Endothelial cell of umbilical vein (primary cell): ENCODE measurements around the gene ILF2. TPM values are rescaled to one million over a fixed set of nuclear protein-coding genes. Genes with fewer than 3 reads are reported as not detected.
A peak's percentile ranks its signal among the peaks of the same experiment; 100 is the strongest.

Experiments
- BruUV-seq: library from RNA; stranded (reverse); fragments of 400-500 nt; replicated peaks from 2 replicates; lab custom pipeline; 2021; lab: Mats Ljungman, UMichigan
- CTCF ChIA-PET: fragments of 300-600, 350-600 bp; sonication (Branson Sonifier 250); formaldehyde crosslinking; loops from one replicate; lab custom pipeline; 2021; ENCODE audit warnings: antibody characterized with exemption, inconsistent platforms; lab: Charles Lee
- POLR2A ChIA-PET: fragments of 300-600, 350-600 bp; sonication (Branson Sonifier 250); formaldehyde crosslinking; loops from one replicate; lab custom pipeline; 2021; ENCODE audit warnings: antibody characterized with exemption, inconsistent platforms; lab: Charles Lee
- DNase-seq: peaks from one replicate; pipeline ENCODE4 v3.0.0-alpha.2; 2011; ENCODE audit warnings: low read depth, low spot score
- FAIRE-seq: peaks from 2 replicates; lab custom pipeline; 2011; peaks lifted over from hg19 to GRCh38; lab: Jason Lieb, UNC
- H2AFZ ChIP-seq: 2 replicates; pipeline ENCODE4 v1.6.0; 2012; ENCODE audit warnings: low read depth, low read length, control low read depth, inconsistent platforms
- H3K27ac ChIP-seq: 2 replicates; pipeline ENCODE4 v1.5.1; 2011; ENCODE audit warnings: low read depth, mild to moderate bottlenecking, control low read depth, low read length, moderate library complexity; ENCODE audit not compliant: insufficient read depth
- H3K27me3 ChIP-seq, 2 experiments: 2 replicates each; pipeline versions ENCODE4 v1.6.0 to v1.6.1; 2011; ENCODE audit warnings: low read length in 2 of 2, mixed read lengths in 1 of 2; ENCODE audit not compliant: control insufficient read depth in 2 of 2, insufficient read depth in 2 of 2
- H3K36me3 ChIP-seq, 2 experiments: 2 replicates in 1 of 2; 3 replicates in 1 of 2; pipeline ENCODE4 v1.5.1; 2011; ENCODE audit warnings: low read length in 2 of 2, mild to moderate bottlenecking in 1 of 2, moderate library complexity in 1 of 2; ENCODE audit not compliant: control insufficient read depth in 2 of 2, insufficient read depth in 2 of 2; ENCODE audit errors: extremely low read depth in 1 of 2
- H3K4me1 ChIP-seq: 3 replicates; pipeline ENCODE4 v1.5.1; 2011; ENCODE audit warnings: mild to moderate bottlenecking, low read length; ENCODE audit not compliant: control insufficient read depth, insufficient read depth; ENCODE audit errors: extremely low read depth
- H3K4me2 ChIP-seq: 2 replicates; pipeline ENCODE4 v1.6.1; 2011; ENCODE audit warnings: low read length, control low read depth, mixed read lengths; ENCODE audit not compliant: insufficient read depth
- H3K4me3 ChIP-seq, 3 experiments: fragments of 200-600 bp in 1 of 3; sonication (generic), shearing (Covaris generic) in 1 of 3; replicated peaks in 1 of 3; 2 replicates each; pipeline ENCODE4 v1.5.1; 2011 to 2016; ENCODE audit warnings: control low read depth in 3 of 3, low read length in 3 of 3, mild to moderate bottlenecking in 2 of 3, inconsistent platforms in 1 of 3, low read depth in 1 of 3, moderate library complexity in 1 of 3; ENCODE audit not compliant: insufficient read depth in 1 of 3
- H3K79me2 ChIP-seq: 2 replicates; pipeline ENCODE4 v1.6.0; 2012; ENCODE audit warnings: low read length, inconsistent platforms; ENCODE audit not compliant: control insufficient read depth, insufficient read depth
- H3K9ac ChIP-seq: replicated peaks from 2 replicates; pipeline ENCODE3; 2011; ENCODE audit warnings: low read length, control low read depth; ENCODE audit not compliant: insufficient read depth; ENCODE audit errors: extremely low read depth
- H3K9me1 ChIP-seq: replicated peaks from 3 replicates; pipeline ENCODE4 v1.6.0; 2011; ENCODE audit warnings: mild to moderate bottlenecking, low read length; ENCODE audit not compliant: control insufficient read depth, insufficient read depth; ENCODE audit errors: extremely low read depth
- H3K9me3 ChIP-seq: replicated peaks from 2 replicates; pipeline ENCODE4 v1.5.1; 2012; ENCODE audit warnings: low read length, inconsistent platforms; ENCODE audit not compliant: control insufficient read depth, insufficient read depth
- H4K20me1 ChIP-seq: replicated peaks from 2 replicates; pipeline ENCODE3; 2011; ENCODE audit warnings: mild to moderate bottlenecking, low read length; ENCODE audit not compliant: control insufficient read depth, insufficient read depth; ENCODE audit errors: extremely low read depth
- EZH2 ChIP-seq: IDR thresholded peaks from 2 replicates; pipeline ENCODE4 v1.6.1; 2012; ENCODE audit warnings: borderline replicate concordance, low read depth, mild to moderate bottlenecking, moderate library complexity, low read length, inconsistent platforms; ENCODE audit not compliant: severe bottlenecking
- FOS ChIP-seq: IDR thresholded peaks from 2 replicates; pipeline ENCODE4 v1.6.1; 2011; ENCODE audit warnings: mild to moderate bottlenecking, low read length, moderate library complexity, borderline replicate concordance; ENCODE audit not compliant: insufficient read depth
- GATA2 ChIP-seq: IDR thresholded peaks from 2 replicates; pipeline ENCODE4 v1.7.0; 2011; ENCODE audit warnings: low read depth, mild to moderate bottlenecking, moderate library complexity, mixed read lengths, low read length; ENCODE audit not compliant: insufficient read length, insufficient read depth
- JUN ChIP-seq: IDR thresholded peaks from 2 replicates; pipeline ENCODE4 v1.6.1; 2011; ENCODE audit warnings: borderline replicate concordance, low read depth; ENCODE audit not compliant: insufficient read length, insufficient read depth
- MYC ChIP-seq: IDR thresholded peaks from one replicate; pipeline ENCODE4 v1.6.1; 2011; ENCODE audit warnings: mild to moderate bottlenecking, low read depth, low read length
- POLR2A ChIP-seq: IDR thresholded peaks from 2 replicates; pipeline ENCODE4 v1.6.1; 2012; ENCODE audit warnings: low read depth, mild to moderate bottlenecking, control low read depth, low read length
- POLR2AphosphoS5 ChIP-seq: IDR thresholded peaks from 2 replicates; pipeline ENCODE4 v1.6.1; 2012; ENCODE audit warnings: low read depth, mild to moderate bottlenecking, control low read depth, low read length, moderate library complexity; ENCODE audit not compliant: insufficient read depth
- dilution Hi-C: fragments of 300-500 bp; cut with MboI; formaldehyde crosslinking; loops from one replicate; pipeline ENCODE4 v1.15.0; 2019; ENCODE audit warnings: low sequenced_read_pairs; ENCODE audit not compliant: extremely low pct_ligation_motif_present
- intact Hi-C: fragments of 100-400 bp; cut with micrococcal nuclease; formaldehyde crosslinking; loops from one replicate; pipeline ENCODE4 v1.10.0; 2022
- polyA plus RNA-seq, 4 experiments: library from polyadenylated mRNA; depleted of rRNA in 3 of 4; stranded (reverse) in 3 of 4; unstranded in 1 of 4; fragments of >200 nt; gene quantifications; 2 replicates each; pipeline versions ENCODE4 v1.2.1 to v1.2.3, GENCODE V29; 2011 to 2012; ENCODE audit warnings: missing spikeins in 1 of 4
- total RNA-seq: library from RNA; stranded (reverse); gene quantifications from 2 replicates; pipeline ENCODE4 v1.2.3, GENCODE V29; 2021
- TF ChIP-seq, protein P1 (sequence below), 2 donors: IDR thresholded peaks; 1 replicate in 1 of 2; 2 replicates in 1 of 2; pipeline ENCODE4 v1.5.1; 2011; ENCODE audit warnings: low read length in 2 of 2, mild to moderate bottlenecking in 2 of 2, moderate library complexity in 2 of 2, control low read depth in 1 of 2, inconsistent platforms in 1 of 2, low read depth in 1 of 2; ENCODE audit not compliant: insufficient read depth in 1 of 2; ENCODE audit errors: extremely low read depth in 1 of 2
- TF ChIP-seq, protein P2 (sequence below): IDR thresholded peaks from 2 replicates; pipeline ENCODE4 v1.6.1; 2011; ENCODE audit not compliant: insufficient read depth, insufficient read length

The ILF2 gene
- total and polyA plus RNA-seq, 2 donors (not counting 3 experiments of a cell fraction or from before 2014, with no cell fraction given): 271 to 303 TPM

GRCh38 chr1:153677718-153678518 is 7.1 kb upstream of the ILF2 start:
- H3K9me1 ChIP-seq: no peaks in the 10 kb centered on the region
- no peak overlapping the region for H3K27ac ChIP-seq
- DNase-seq (peak; percentile 72), FAIRE-seq (peak; percentile 89)
- POLR2A ChIA-PET: no interaction called here
- H2AFZ ChIP-seq: peak overlapping the region; percentile 87
- no peak for TF ChIP-seq MYC
- TF ChIP-seq, protein P1, sequence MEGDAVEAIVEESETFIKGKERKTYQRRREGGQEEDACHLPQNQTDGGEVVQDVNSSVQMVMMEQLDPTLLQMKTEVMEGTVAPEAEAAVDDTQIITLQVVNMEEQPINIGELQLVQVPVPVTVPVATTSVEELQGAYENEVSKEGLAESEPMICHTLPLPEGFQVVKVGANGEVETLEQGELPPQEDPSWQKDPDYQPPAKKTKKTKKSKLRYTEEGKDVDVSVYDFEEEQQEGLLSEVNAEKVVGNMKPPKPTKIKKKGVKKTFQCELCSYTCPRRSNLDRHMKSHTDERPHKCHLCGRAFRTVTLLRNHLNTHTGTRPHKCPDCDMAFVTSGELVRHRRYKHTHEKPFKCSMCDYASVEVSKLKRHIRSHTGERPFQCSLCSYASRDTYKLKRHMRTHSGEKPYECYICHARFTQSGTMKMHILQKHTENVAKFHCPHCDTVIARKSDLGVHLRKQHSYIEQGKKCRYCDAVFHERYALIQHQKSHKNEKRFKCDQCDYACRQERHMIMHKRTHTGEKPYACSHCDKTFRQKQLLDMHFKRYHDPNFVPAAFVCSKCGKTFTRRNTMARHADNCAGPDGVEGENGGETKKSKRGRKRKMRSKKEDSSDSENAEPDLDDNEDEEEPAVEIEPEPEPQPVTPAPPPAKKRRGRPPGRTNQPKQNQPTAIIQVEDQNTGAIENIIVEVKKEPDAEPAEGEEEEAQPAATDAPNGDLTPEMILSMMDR (IDR thresholded peaks at IDR 0.05; ENCODE audit: extremely low read depth in 1 of 2, insufficient read depth in 1 of 2, low read depth in 1 of 2, low read length in 2 of 2): peak; percentile 91 to 92
- H3K27me3 ChIP-seq: peaks cover 4 to 5% of the 10 kb centered on the region in 2 experiments
- no peak overlapping the region for H3K9ac ChIP-seq
- peak overlapping the region; percentile 62 for H3K4me2 ChIP-seq
- H4K20me1 ChIP-seq: no peaks in the 10 kb centered on the region
- peak overlapping the region; percentile 15 to 44 (median 22) for H3K4me3 ChIP-seq
- intact Hi-C loops (loop anchor here (1.0 kb wide), 6 partner anchors 71 to 308 kb away; partner anchors contain the start of genes DENND4B and RAB13), dilution Hi-C loops (no loop called here)
- H3K79me2 ChIP-seq: no peaks in the 10 kb centered on the region
- H3K9me3 ChIP-seq: no peaks in the 10 kb centered on the region
- peaks cover 0 to 4% of the 10 kb centered on the region in 2 experiments for H3K36me3 ChIP-seq
- CTCF ChIA-PET: interaction anchor here (0.9 to 7.0 kb wide), 17 partner anchors 20 to 313 kb away, joined by 3 to 83 read pairs (median 5); partner anchors contain the start of genes INTS3, RAB13, RPS27 and SLC27A3
- peaks cover 11% of the 10 kb centered on the region for H3K4me1 ChIP-seq
- no TSS peak for BruUV-seq

DNA sequence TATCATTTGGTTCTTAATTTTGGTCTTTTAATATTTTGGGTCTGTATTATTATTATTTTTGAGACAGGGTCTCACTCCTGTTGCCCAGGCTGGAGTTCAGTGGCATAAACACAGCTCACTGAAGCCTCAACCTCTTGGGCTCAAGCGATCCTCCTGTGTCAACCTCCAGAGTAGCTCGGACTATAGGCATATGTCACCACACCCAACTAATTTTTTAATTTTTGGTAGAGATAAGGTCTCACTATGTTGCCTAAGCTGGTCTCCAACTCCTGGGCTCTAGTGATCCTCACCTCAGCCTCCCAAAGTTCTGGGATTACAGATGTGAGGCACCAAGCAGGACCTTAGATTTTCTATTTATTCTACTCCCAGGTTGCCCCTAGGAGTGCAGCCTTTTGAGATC is 2.7 kb upstream of the ILF2 start:
- H3K9me1 ChIP-seq: no peaks in the 10 kb centered on the region
- BruUV-seq: no TSS peak
- intact Hi-C loops (loop anchor here (5.0 kb wide), 1 partner anchor 41 kb away; the partner anchor contains the start of gene CHTOP), dilution Hi-C loops (no loop called here)
- no peak overlapping the region for H3K9ac ChIP-seq
- H3K9me3 ChIP-seq: no peaks in the 10 kb centered on the region
- H3K27me3 ChIP-seq: no peaks in the 10 kb centered on the region
- no peak overlapping the region for H2AFZ ChIP-seq
- DNase-seq (no peak), FAIRE-seq (no peak)
- POLR2A ChIA-PET: no interaction called here
- no peak overlapping the region for H3K27ac ChIP-seq
- no peaks in the 10 kb centered on the region for H4K20me1 ChIP-seq
- CTCF ChIA-PET: no interaction called here
- H3K4me3 ChIP-seq: no peak overlapping the region
- TF ChIP-seq, protein P2, sequence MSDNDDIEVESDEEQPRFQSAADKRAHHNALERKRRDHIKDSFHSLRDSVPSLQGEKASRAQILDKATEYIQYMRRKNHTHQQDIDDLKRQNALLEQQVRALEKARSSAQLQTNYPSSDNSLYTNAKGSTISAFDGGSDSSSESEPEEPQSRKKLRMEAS: no peak
- TF ChIP-seq, protein P1 (IDR thresholded peaks at IDR 0.05; ENCODE audit: extremely low read depth in 1 of 2, insufficient read depth in 1 of 2, low read depth in 1 of 2, low read length in 2 of 2): no peak
- TF ChIP-seq MYC (no peak), EZH2 (no peak), POLR2A (no peak), POLR2AphosphoS5 (no peak), JUN (no peak), FOS (no peak), GATA2 (no peak)
- H3K4me1 ChIP-seq: peaks cover 19% of the 10 kb centered on the region
- no peak overlapping the region for H3K4me2 ChIP-seq
- H3K79me2 ChIP-seq: peaks cover 22% of the 10 kb centered on the region
- H3K36me3 ChIP-seq: peaks cover under 1 to 4% of the 10 kb centered on the region in 2 experiments
